ENCODE data around the gene TLE2. TPM values are rescaled to one million over a fixed set of nuclear protein-coding genes. Genes with fewer than 3 reads are reported as not detected.

The TLE2 gene
- total RNA-seq, 1 donor from 2014 or later: 53.2 TPM

GRCh38 chr19:3047496-3048189 is 18.6 kb upstream of the TLE2 start:
- H3K27me3 ChIP-seq (ENCODE audit: low read depth): no peaks in the 10 kb centered on the region
- TF ChIP-seq CTCF (IDR thresholded peaks at IDR 0.05; ENCODE audit: borderline replicate concordance): no peak
- peaks cover 13% of the 10 kb centered on the region for H3K4me1 ChIP-seq
- no peaks in the 10 kb centered on the region for H3K9me3 ChIP-seq (replicated peaks)
- peak overlapping the region; percentile 65 for H3K4me3 ChIP-seq
- DNase-seq: peak; percentile 79
- peak overlapping the region; percentile 78 for H3K27ac ChIP-seq (replicated peaks)
- intact Hi-C loops (cut with micrococcal nuclease): no loop called here
- H3K36me3 ChIP-seq: peaks cover 2% of the 10 kb centered on the region

GRCh38 chr19:3046698-3047495 is 17.8 kb upstream of the TLE2 start:
- no peak for TF ChIP-seq CTCF (IDR thresholded peaks at IDR 0.05; ENCODE audit: borderline replicate concordance)
- no peaks in the 10 kb centered on the region for H3K36me3 ChIP-seq

GRCh38 chr19:3045885-3046697 is 17.0 kb upstream of the TLE2 start:
- H3K4me3 ChIP-seq: no peak overlapping the region

More at GRCh38 chr19:3046698-3047495, 17.8 kb upstream of the TLE2 start:
- peaks cover 15% of the 10 kb centered on the region for H3K4me1 ChIP-seq
- intact Hi-C loops (cut with micrococcal nuclease): no loop called here
- peak overlapping the region; percentile 65 for H3K4me3 ChIP-seq
- peak overlapping the region; percentile 78 for H3K27ac ChIP-seq (replicated peaks)
- no peak for DNase-seq
- no peaks in the 10 kb centered on the region for H3K27me3 ChIP-seq (ENCODE audit: low read depth)
- no peaks in the 10 kb centered on the region for H3K9me3 ChIP-seq (replicated peaks)

GRCh38 chr19:3045191-3045590 is 16.1 kb upstream of the TLE2 start:
- DNase-seq: no peak
- peaks cover 15% of the 10 kb centered on the region for H3K4me1 ChIP-seq
- TF ChIP-seq CTCF (IDR thresholded peaks at IDR 0.05; ENCODE audit: borderline replicate concordance): no peak
- no peak overlapping the region for H3K4me3 ChIP-seq
- no peaks in the 10 kb centered on the region for H3K9me3 ChIP-seq (replicated peaks)
- H3K27me3 ChIP-seq (ENCODE audit: low read depth): no peaks in the 10 kb centered on the region
- no peaks in the 10 kb centered on the region for H3K36me3 ChIP-seq
- no peak overlapping the region for H3K27ac ChIP-seq (replicated peaks)
- intact Hi-C loops (cut with micrococcal nuclease): no loop called here

More at GRCh38 chr19:3045885-3046697, 17.0 kb upstream of the TLE2 start:
- H3K36me3 ChIP-seq: no peaks in the 10 kb centered on the region
- H3K4me1 ChIP-seq: peaks cover 15% of the 10 kb centered on the region
- H3K27me3 ChIP-seq (ENCODE audit: low read depth): no peaks in the 10 kb centered on the region
- no peak for DNase-seq
- H3K9me3 ChIP-seq (replicated peaks): no peaks in the 10 kb centered on the region
- intact Hi-C loops (cut with micrococcal nuclease): no loop called here
- TF ChIP-seq CTCF (IDR thresholded peaks at IDR 0.05; ENCODE audit: borderline replicate concordance): no peak
- peak overlapping the region; percentile 16 for H3K27ac ChIP-seq (replicated peaks)

GRCh38 chr19:3042621-3043267 is 13.7 kb upstream of the TLE2 start:
- no peak for DNase-seq
- Histone ChIP-seq H3K27me3 (ENCODE audit: low read depth) (no peaks in the 10 kb centered on the region), H3K4me1 (peaks cover 14% of the 10 kb centered on the region), H3K27ac (replicated peaks) (peak overlapping the region; percentile 2), H3K9me3 (replicated peaks) (no peaks in the 10 kb centered on the region), H3K36me3 (no peaks in the 10 kb centered on the region), H3K4me3 (no peak overlapping the region)
- intact Hi-C loops (cut with micrococcal nuclease): no loop called here
- TF ChIP-seq CTCF (IDR thresholded peaks at IDR 0.05; ENCODE audit: borderline replicate concordance): no peak

Measured in left ventricle myocardium inferior (tissue), 1 donor.